Measurements from ENCODE around the gene TNNI2.

DNA sequence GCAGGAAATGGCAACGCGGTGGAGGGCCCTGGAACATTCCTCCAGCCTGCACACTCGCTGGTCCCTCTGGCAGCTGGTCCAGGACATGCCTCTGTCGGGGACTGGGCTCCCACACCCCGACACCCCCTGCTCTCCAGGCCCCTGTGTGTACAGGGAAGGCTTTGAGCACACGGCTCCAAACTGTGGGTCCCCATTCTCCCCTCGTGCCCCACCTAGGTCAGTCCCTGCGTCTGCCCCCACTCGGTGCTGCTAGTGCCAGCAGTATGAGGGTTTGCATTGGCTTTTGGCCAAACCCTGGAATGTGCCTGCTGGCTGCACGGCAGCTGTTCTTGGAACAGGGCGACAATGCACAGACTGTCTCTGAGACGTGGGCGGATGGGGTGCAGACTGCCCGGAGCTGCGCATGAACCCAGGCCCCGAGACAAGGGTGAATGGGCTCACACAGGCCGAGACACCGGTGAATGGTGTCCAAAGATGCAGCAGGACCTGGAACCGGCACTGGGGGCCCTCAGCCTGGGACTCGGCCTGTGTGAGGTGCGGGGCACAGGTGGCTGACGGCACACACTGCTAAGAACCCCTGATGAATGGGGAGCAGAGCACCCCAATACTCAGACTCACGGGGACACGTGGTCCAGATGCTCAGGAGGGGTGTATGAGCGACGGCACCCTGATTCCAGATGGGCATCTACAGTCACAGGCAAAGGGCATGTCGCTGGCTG is 11.5 kb upstream of the TNNI2 start:
- TF ChIP-seq, protein P1, sequence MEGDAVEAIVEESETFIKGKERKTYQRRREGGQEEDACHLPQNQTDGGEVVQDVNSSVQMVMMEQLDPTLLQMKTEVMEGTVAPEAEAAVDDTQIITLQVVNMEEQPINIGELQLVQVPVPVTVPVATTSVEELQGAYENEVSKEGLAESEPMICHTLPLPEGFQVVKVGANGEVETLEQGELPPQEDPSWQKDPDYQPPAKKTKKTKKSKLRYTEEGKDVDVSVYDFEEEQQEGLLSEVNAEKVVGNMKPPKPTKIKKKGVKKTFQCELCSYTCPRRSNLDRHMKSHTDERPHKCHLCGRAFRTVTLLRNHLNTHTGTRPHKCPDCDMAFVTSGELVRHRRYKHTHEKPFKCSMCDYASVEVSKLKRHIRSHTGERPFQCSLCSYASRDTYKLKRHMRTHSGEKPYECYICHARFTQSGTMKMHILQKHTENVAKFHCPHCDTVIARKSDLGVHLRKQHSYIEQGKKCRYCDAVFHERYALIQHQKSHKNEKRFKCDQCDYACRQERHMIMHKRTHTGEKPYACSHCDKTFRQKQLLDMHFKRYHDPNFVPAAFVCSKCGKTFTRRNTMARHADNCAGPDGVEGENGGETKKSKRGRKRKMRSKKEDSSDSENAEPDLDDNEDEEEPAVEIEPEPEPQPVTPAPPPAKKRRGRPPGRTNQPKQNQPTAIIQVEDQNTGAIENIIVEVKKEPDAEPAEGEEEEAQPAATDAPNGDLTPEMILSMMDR (conservative IDR thresholded peaks at IDR 0.05): no peak
- no peak for TF ChIP-seq ZFX (IDR thresholded peaks at IDR 0.05)

Data from C4-2B (cell line).